Stimulated activated CD8-positive, alpha-beta memory T cell treated with anti-CD3 and anti-CD28 coated beads, Interleukin-4, amount 100 ng/mL, for 24 hours (primary cell): ENCODE results near the gene TRA2B.

Experiments used
- DNase-seq: peaks from one replicate; pipeline ENCODE4 v3.0.0-alpha.2; 2020; ENCODE audit warnings: low read depth

The TRA2B gene

GRCh38 chr3:185950728-185951127, 12.9 kb upstream of the TRA2B start:
- no peak for DNase-seq

GRCh38 chr3:185949515-185949914, 11.7 kb upstream of the TRA2B start:
- no peak for DNase-seq

GRCh38 chr3:185948292-185948691, 10.5 kb upstream of the TRA2B start:
- no peak for DNase-seq

DNA sequence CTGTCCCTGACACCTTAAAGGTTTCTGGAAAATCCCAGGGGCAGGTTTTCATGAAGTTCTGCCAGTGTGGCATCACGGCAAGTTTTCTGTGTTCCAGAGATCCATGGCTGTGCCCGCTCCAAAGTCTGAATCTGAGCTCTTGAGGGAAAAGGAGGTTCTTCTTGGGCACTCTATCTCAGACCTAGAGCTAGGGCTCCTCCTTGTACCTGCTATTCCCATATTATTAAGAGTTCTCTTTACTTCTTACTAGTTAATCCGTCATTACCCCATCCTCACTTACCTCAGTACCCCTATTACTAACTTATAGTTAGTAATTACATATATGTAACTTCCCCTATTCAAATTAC, 5.9 kb upstream of the TRA2B start:
- DNase-seq: no peak

- peak; percentile 74 for DNase-seq
Measured at GRCh38 chr3:185942907-185943759, 5.3 kb upstream of the TRA2B start.

DNA sequence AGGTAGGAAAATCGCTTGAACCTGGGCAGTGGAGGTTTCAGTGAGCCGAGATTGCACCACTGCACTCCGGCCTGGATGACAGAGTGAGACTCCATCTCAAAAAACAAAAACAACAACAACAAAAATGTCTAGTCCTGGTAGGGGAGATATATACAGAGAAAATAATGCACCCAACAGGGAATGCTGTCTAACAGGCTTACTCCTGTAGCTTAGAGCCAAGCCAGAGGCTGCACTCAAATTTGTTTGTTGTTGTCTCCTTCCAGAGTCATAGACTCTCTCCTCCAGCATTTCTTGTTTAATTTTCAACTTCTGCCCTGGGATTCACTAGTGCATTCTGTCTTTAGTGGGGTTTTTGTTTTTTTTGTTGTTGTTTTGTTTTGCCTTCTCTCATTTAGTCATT, 4.6 kb upstream of the TRA2B start:
- no peak for DNase-seq

DNA sequence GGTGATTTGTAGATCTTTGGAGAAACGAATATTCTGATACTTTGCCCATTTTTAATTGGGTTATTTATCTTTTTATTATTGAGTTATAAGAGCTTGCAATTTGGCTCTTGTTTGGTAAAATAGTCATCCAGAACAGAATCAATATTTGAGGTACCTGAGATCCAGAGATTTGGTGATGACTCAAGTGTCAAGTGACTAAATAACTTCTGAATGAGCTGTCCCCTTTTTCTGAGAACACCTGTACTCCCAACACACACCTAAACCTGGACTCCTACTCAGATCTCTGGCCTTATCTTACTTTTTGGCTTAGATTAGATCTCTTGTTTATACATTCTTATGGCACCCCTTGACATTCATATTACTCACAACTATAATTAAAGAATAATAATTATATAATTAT, 3.1 kb upstream of the TRA2B start:
- no peak for DNase-seq

DNA sequence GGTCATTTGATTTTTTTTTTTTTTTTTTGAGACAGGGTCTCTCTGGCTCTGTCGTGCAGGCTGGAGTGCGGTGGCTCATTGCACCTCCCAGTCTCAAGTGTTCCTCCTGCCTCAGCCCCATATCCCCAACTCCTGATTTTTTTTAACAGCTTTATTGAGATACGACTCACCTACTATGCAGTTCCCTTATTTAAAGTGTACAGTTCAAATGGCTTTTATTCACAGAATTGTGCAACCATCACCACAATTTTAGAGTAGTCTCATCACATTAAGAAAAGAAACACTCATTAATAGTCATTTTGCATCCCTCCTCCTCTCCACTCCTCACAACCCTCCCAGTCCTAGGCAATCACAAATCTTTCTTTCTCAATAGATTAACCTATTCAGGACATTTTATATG, 1.9 kb upstream of the TRA2B start:
- no peak for DNase-seq

GRCh38 chr3:185936814-185937688, 763 bp downstream of the TRA2B start:
- DNase-seq: peak; percentile 82

DNA sequence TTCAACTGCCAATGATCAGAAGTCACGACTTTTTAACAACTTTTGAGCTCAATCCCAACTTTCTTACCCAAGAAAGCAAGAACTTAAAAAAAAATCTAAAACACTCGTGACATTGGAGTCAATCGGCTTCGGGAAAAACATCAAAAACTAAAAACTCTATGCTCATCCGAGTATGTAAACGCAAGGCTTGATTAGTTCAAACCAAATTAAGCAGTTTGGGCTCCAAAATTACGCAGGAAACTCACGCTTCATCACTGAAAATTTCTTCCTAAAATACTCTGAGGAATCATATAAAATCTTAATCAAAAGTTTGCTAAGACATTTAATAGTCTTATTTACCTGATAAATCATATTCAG, 1.6 kb downstream of the TRA2B start:
- DNase-seq: no peak

GRCh38 chr3:185935465-185936272, 2.1 kb downstream of the TRA2B start:
- DNase-seq: no peak

DNA sequence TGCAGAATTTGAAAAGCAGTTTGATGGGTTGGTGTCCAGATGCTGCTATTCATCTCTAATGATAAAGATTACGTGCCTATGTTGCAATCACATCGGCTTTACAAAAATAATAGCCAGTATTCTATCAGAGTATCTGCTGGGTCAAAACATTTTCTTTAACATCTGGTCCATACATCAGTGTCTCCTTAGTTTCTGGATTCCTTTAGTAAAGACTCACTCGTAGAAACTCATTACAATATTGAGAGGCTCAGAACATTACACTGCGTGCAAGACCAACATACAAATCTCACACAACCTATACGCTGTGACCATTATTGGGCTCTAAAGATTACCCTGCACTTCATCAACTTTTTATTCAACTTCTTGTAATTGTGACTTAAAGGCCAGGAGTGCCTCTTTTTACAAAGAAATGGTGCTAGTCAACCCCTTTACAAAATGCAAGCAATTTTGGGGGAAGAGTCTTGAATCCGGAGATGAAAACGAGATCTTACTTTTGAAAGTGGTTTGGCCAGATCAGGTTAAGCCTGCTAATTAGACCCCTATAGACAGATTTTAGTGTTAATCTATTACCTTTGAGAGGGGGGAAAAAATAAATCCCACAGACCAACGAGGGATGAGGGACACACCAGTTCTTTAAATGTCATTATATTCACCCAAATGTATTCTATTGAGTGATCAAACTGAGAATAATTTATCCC, 2.9 kb downstream of the TRA2B start:
- no peak for DNase-seq

GRCh38 chr3:185934174-185934557, 3.6 kb downstream of the TRA2B start:
- no peak for DNase-seq

- no peak for DNase-seq
Measured at GRCh38 chr3:185933374-185934173, 4.2 kb downstream of the TRA2B start.

DNA sequence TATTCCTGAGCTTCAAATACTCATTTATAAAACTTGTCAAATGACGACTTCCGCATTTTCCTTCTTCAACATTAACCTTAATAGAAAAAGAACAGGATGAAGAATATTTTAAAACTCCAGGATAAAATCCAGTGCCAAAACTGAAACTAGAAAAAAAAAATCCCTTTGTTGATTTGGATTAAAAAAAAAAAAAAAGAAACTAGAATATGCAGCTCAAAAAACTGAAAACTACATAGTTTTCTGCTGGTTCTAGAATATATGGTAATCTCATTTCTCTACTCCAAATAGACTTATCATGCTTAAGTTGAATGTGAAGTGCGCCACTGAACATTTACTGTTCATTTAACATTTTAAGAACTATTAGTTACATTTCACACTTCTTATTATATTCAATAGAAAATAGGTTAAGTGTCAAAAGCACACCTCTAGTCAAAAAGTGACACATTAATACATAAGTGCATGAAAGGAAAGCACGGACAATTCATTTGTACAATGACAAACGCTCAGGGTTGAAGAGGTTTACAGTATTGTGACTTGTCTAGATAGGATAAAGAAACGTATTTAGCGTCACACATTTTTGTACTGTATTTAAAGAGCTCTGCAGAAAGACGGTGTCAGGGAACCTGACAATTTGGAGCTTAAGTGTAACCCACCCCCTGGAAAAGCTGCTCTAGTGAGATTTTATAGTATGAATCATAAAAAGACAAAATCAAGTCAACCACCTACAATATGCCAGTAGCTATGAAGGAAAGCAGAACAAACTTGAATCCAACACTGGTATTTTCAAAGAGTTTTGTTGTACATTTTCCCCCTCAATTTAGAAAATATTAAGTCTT, 5.8 kb downstream of the TRA2B start:
- DNase-seq: no peak

DNA sequence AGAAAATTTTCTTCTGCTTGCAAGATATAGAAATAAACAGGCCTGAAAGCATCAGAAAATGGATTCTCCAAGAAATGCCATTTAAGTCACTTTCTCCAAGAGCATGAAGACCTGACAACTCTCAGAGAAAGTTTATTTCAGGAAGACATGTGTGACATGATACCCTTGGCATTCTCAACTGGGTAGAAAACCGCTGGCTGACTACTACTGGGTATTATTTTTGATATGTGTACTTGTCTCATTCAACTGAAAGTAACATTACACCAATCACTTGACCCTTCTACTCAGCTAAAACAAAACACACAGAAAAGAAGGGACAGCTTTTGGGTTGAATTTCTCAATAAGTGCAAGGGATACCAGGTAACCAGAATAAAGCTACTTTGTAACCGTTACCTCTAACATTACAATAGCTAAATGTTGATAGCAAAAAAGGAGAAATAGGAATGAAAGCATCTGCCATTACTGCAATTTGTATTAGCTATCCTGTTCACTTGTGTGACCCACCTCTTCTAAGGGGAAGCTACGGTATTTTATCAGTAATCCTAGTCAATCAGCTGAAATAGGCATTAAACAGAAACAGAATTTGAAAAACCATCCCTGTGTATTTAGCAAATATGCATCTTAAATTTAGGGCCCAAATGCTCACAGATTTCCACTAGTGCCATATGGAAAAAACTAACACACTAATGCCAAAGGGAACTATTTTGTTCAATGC, 7.3 kb downstream of the TRA2B start:
- no peak for DNase-seq

DNA sequence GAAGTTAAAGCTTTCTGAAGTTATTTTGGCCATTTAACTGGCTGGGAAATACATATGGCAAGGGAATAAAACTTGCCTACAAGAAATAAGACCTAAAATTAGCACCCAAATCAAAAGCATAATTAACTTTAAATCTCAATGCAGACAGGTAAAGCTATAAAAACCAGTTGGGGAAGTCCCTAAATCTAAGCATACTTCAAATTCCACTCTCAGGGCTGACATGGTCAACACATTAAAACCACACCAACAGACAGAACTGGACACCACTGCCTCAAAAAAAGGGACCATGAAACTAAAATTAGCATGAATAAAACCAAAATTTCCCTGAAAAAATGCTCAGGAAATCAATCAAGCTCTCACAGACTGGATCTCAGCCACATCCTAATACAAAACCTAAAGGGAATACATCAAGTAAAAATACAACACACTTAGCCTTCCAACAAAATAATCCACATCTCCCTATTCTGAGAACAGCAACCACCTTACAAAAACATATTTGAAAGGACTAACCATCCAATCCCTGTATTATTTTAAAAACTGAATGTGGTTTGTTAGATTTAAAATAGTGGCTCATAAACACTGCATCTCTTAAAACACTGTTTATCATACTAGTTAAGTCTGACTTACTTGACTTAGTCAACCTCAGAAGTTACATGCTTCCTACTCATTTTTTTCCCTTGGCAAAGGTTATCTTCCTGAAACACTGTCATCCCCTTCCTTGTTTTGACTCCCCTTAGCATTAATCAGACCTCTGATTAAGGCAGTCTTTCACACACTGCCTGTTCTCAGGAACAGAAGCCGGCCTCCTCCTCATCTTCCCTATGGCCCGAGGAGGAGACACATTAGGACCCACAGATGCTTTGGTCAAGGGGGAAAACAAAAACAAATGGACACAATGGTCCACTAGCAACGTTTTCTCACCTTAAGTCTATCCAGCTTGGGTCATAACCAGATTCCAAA, 8.3 kb downstream of the TRA2B start:
- no peak for DNase-seq

DNA sequence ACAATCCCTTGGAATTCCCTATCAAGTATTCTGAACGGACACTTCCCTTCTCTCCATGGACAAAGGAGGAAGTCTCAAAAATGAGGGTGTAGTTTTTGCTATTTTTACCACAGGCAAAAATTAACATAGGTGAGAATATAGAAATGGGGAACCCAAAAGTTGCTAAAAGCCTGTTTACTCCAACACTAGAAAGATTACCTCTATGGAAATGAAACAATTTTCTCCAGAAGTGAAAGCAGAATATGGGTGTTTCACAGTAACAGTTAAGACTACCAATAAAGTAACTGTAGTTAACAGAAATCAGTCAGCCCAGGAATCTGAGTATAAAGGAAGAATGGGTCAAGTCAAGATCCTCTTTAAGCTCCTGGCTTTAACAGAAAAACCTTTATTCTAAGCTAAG, 9.3 kb downstream of the TRA2B start:
- no peak for DNase-seq
